ENCODE results near the gene DRAP1. TPM values are rescaled to one million over a fixed set of nuclear protein-coding genes. Genes with fewer than 3 reads are reported as not detected.

Gene DRAP1
- total RNA-seq, 1 experiment from 2014 or later: 581 TPM

DNA sequence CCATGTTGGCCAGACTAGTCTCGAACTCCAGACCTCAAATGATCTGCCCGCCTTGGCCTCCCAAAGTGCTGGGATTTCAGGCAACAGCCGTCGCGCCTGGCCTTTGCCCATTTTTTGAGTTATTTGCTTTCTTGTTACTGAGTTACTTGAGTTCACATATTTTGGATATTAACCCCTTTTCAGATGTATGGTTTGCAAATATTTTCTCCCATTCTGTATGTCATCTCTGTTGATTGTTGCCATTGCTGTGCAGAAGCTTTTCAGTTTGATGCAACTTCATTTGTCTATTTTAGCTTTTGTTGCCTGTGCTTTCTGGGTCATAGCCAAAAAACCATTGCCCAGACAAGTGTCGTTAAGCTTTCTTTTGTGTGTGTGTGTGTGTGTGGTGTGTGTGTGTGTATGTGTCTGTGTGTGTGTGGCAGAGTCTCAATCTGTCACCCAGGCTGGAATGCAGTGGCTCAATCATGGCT is 32.9 kb downstream of the DRAP1 start:
- Histone ChIP-seq H3K36me3 (ENCODE audit: control insufficient read depth, insufficient read depth, low read length) (no peaks in the 10 kb centered on the region), H3K27ac (ENCODE audit: low read length) (no peak overlapping the region), H3K4me1 (ENCODE audit: control insufficient read depth, insufficient read depth, low read length) (no peaks in the 10 kb centered on the region), H3K9me3 (ENCODE audit: control insufficient read depth, insufficient read depth, low read depth, low read length) (no peaks in the 10 kb centered on the region), H3K4me3 (ENCODE audit: low read depth in 2 of 2, low read length in 2 of 2) (no peak overlapping the region), H3K27me3 (ENCODE audit: control insufficient read depth, insufficient read depth, low read length) (no peaks in the 10 kb centered on the region)
- no peak for TF ChIP-seq TCF7L2 (IDR thresholded peaks at IDR 0.05; ENCODE audit: low read depth, low read length)
- no peak for TF ChIP-seq POLR2AphosphoS5 (IDR thresholded peaks at IDR 0.05; ENCODE audit: low read depth, low read length)
- TF ChIP-seq SIN3A (IDR thresholded peaks at IDR 0.05; ENCODE audit: borderline replicate concordance, insufficient read depth, low read depth, low read length): no peak
- TF ChIP-seq, protein P1, sequence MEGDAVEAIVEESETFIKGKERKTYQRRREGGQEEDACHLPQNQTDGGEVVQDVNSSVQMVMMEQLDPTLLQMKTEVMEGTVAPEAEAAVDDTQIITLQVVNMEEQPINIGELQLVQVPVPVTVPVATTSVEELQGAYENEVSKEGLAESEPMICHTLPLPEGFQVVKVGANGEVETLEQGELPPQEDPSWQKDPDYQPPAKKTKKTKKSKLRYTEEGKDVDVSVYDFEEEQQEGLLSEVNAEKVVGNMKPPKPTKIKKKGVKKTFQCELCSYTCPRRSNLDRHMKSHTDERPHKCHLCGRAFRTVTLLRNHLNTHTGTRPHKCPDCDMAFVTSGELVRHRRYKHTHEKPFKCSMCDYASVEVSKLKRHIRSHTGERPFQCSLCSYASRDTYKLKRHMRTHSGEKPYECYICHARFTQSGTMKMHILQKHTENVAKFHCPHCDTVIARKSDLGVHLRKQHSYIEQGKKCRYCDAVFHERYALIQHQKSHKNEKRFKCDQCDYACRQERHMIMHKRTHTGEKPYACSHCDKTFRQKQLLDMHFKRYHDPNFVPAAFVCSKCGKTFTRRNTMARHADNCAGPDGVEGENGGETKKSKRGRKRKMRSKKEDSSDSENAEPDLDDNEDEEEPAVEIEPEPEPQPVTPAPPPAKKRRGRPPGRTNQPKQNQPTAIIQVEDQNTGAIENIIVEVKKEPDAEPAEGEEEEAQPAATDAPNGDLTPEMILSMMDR (IDR thresholded peaks at IDR 0.05): no peak
- TF ChIP-seq, protein P2, sequence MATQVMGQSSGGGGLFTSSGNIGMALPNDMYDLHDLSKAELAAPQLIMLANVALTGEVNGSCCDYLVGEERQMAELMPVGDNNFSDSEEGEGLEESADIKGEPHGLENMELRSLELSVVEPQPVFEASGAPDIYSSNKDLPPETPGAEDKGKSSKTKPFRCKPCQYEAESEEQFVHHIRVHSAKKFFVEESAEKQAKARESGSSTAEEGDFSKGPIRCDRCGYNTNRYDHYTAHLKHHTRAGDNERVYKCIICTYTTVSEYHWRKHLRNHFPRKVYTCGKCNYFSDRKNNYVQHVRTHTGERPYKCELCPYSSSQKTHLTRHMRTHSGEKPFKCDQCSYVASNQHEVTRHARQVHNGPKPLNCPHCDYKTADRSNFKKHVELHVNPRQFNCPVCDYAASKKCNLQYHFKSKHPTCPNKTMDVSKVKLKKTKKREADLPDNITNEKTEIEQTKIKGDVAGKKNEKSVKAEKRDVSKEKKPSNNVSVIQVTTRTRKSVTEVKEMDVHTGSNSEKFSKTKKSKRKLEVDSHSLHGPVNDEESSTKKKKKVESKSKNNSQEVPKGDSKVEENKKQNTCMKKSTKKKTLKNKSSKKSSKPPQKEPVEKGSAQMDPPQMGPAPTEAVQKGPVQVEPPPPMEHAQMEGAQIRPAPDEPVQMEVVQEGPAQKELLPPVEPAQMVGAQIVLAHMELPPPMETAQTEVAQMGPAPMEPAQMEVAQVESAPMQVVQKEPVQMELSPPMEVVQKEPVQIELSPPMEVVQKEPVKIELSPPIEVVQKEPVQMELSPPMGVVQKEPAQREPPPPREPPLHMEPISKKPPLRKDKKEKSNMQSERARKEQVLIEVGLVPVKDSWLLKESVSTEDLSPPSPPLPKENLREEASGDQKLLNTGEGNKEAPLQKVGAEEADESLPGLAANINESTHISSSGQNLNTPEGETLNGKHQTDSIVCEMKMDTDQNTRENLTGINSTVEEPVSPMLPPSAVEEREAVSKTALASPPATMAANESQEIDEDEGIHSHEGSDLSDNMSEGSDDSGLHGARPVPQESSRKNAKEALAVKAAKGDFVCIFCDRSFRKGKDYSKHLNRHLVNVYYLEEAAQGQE (IDR thresholded peaks at IDR 0.05; ENCODE audit: insufficient read depth in 1 of 2, low read depth in 2 of 2, low read length in 1 of 2): no peak
- CTCF ChIA-PET: no interaction called here
- POLR2A ChIA-PET: no interaction called here
- no peak for DNase-seq (ENCODE audit: low read depth, low spot score)
- intact Hi-C loops (cut with micrococcal nuclease; ENCODE audit: unreplicated experiment) (no loop called here), in situ Hi-C loops (cut with HindIII; ENCODE audit: low pct_unique_long_range_greater_than_20kb, low sequenced_read_pairs) (no loop called here)
- ATAC-seq: no peak
- BruUV-seq (replicated peaks): no TSS peak

DNA sequence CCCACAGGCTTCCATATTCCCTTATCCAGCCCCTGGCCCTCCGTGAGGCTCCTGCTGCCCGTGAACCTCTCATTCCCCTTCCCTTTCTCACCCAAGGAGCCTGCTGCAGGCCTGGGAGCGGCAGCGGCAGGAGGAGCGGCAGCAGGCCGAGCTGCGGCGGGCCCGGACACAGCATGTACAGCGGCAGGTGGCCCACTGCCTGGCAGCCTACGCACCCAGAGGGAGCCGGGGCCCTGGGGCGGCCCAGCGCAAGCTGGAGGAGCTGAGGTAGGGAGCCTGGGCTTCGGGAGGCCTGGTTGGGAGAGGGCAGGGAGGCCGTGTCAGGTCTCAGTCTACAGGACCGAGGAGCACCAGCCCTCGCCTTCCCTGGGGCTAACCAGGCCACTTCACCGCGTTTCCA is 34.2 kb downstream of the DRAP1 start:
- TF ChIP-seq, protein P2 (IDR thresholded peaks at IDR 0.05; ENCODE audit: insufficient read depth in 1 of 2, low read depth in 2 of 2, low read length in 1 of 2): no peak
- TF ChIP-seq TCF7L2 (IDR thresholded peaks at IDR 0.05; ENCODE audit: low read depth, low read length) (no peak), SIN3A (IDR thresholded peaks at IDR 0.05; ENCODE audit: borderline replicate concordance, insufficient read depth, low read depth, low read length) (no peak), POLR2AphosphoS5 (IDR thresholded peaks at IDR 0.05; ENCODE audit: low read depth, low read length) (no peak)
- TF ChIP-seq, protein P1 (IDR thresholded peaks at IDR 0.05): no peak
- no peaks in the 10 kb centered on the region for H3K27me3 ChIP-seq (ENCODE audit: control insufficient read depth, insufficient read depth, low read length)
- intact Hi-C loops (cut with micrococcal nuclease; ENCODE audit: unreplicated experiment): no loop called here
- H3K4me3 ChIP-seq (ENCODE audit: low read depth in 2 of 2, low read length in 2 of 2): no peak overlapping the region
- BruUV-seq (replicated peaks): no TSS peak
- POLR2A ChIA-PET: interaction anchor here (0.7 kb wide), 1 partner anchor 47 kb away, joined by 3 read pairs; no protein-coding TSS in a partner anchor
- no peaks in the 10 kb centered on the region for H3K4me1 ChIP-seq (ENCODE audit: control insufficient read depth, insufficient read depth, low read length)
- DNase-seq (ENCODE audit: low read depth, low spot score) (no peak), ATAC-seq (peak; percentile 27; the same call in 1 of the 2 replicates)
- H3K9me3 ChIP-seq (ENCODE audit: control insufficient read depth, insufficient read depth, low read depth, low read length): no peaks in the 10 kb centered on the region
- H3K27ac ChIP-seq (ENCODE audit: low read length): no peak overlapping the region
- in situ Hi-C loops (cut with HindIII; ENCODE audit: low pct_unique_long_range_greater_than_20kb, low sequenced_read_pairs): no loop called here
- no peaks in the 10 kb centered on the region for H3K36me3 ChIP-seq (ENCODE audit: control insufficient read depth, insufficient read depth, low read length)
- CTCF ChIA-PET: no interaction called here

Data from Panc1 (cell line).